ENCODE data around the gene ZDHHC13.

GRCh38 chr11:19164230-19164855 is 47.4 kb downstream of the ZDHHC13 start:
- TF ChIP-seq CTCF (conservative IDR thresholded peaks at IDR 0.05; ENCODE audit: low read depth, low read length) (no peak), POLR2A (IDR thresholded peaks at IDR 0.05; ENCODE audit: low read depth, low read length) (no peak)
